Measurements from ENCODE around the gene KSR2. TPM values are rescaled to one million over a fixed set of nuclear protein-coding genes. Genes with fewer than 3 reads are reported as not detected.

KSR2 gene
- total and polyA plus RNA-seq, 2 of the 13 experiments (the other 11 are each of a cell fraction or from before 2014, with no cell fraction given), result 0.02 TPM; not detected in 1

DNA sequence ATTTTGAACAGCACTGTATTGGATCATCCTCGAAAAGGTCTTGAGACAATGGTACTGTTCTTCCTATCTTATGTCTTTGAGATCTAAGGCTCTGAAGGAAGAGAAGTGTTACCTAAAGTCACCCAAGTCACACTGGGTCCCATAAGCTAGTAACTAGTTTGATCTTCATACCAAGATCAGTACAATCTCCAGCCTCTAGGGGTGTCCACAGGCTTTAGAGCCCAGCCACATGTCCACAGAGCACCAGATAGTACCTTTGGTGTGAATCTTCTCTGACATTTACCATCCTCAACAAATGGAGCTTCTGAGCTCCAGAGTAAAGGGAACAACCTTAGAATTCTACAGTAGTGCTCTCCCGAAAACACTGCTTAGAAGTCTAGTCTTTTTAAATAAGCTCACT is 78.7 kb downstream of the KSR2 start:
- Histone ChIP-seq H3K36me3 (replicated peaks in 1 of 2; ENCODE audit: control insufficient read depth in 1 of 2, insufficient read depth in 2 of 2, low read length in 2 of 2) (no peaks in the 10 kb centered on the region), H3K9me3 (ENCODE audit: low read length) (no peaks in the 10 kb centered on the region), H4K20me1 (ENCODE audit: insufficient read depth, low read length) (no peaks in the 10 kb centered on the region), H3K4me1 (ENCODE audit: insufficient read depth, low read length) (no peaks in the 10 kb centered on the region), H3K79me2 (ENCODE audit: insufficient read depth, low read length) (no peaks in the 10 kb centered on the region), H2AFZ (ENCODE audit: low read length) (no peak overlapping the region), H3K9ac (ENCODE audit: insufficient read depth, low read depth, low read length) (no peak overlapping the region), H3K4me3 (replicated peaks in 1 of 3; ENCODE audit: insufficient read depth in 1 of 3, low read depth in 2 of 3, low read length in 3 of 3) (no peak overlapping the region), H3K4me2 (ENCODE audit: low read depth, low read length) (no peak overlapping the region), H3K27me3 (ENCODE audit: control insufficient read depth in 1 of 2, insufficient read depth in 2 of 2, low read length in 2 of 2) (no peaks in the 10 kb centered on the region; a peak in 1 of 5 replicates), H3K27ac (ENCODE audit: extremely low read length, insufficient read depth, low read length) (no peak overlapping the region)
- intact Hi-C loops (cut with micrococcal nuclease; ENCODE audit: unreplicated experiment) (no loop called here), in situ Hi-C loops (cut with HindIII; ENCODE audit: extremely low pct_ligation_motif_present, low pct_unique_long_range_greater_than_20kb) (no loop called here)
- ATAC-seq (peak; percentile 88), FAIRE-seq (peak; percentile 61), DNase-seq (ENCODE audit: low spot score) (no peak)
- no TSS peak for BruUV-seq (replicated peaks)
- 0% methylated on average over 2 of the region's 2 CpGs for WGBS (ENCODE audit: low lambda C conversion rate)
- ChIA-PET POLR2A (no interaction called here), CTCF (ENCODE audit: low intra/inter-chr PET ratio, low total read pairs) (no interaction called here)
- TF ChIP-seq KIAA2018 (CRISPR knock-in tag; IDR thresholded peaks at IDR 0.05; ENCODE audit: borderline replicate concordance), result no peak
- no peak for TF ChIP-seq ATF2 (CRISPR knock-in tag; IDR thresholded peaks at IDR 0.05)
- TF ChIP-seq LCORL (IDR thresholded peaks at IDR 0.05), result no peak
- TF ChIP-seq LCORL (CRISPR knock-in tag; IDR thresholded peaks at IDR 0.05), result no peak
- no peak for TF ChIP-seq ZMAT3 (CRISPR knock-in tag; conservative IDR thresholded peaks at IDR 0.05)
- no peak for TF ChIP-seq HDAC2 (CRISPR knock-in tag; IDR thresholded peaks at IDR 0.05)
- no peak for TF ChIP-seq RBM39 (IDR thresholded peaks at IDR 0.05; ENCODE audit: low read depth, low read length, poor library complexity, severe bottlenecking)
- TF ChIP-seq, protein P1, sequence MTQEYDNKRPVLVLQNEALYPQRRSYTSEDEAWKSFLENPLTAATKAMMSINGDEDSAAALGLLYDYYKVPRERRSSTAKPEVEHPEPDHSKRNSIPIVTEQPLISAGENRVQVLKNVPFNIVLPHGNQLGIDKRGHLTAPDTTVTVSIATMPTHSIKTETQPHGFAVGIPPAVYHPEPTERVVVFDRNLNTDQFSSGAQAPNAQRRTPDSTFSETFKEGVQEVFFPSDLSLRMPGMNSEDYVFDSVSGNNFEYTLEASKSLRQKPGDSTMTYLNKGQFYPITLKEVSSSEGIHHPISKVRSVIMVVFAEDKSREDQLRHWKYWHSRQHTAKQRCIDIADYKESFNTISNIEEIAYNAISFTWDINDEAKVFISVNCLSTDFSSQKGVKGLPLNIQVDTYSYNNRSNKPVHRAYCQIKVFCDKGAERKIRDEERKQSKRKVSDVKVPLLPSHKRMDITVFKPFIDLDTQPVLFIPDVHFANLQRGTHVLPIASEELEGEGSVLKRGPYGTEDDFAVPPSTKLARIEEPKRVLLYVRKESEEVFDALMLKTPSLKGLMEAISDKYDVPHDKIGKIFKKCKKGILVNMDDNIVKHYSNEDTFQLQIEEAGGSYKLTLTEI (CRISPR knock-in tag; conservative IDR thresholded peaks at IDR 0.05), result no peak
- no peak for TF ChIP-seq CAMTA2 (CRISPR knock-in tag; IDR thresholded peaks at IDR 0.05; ENCODE audit: borderline replicate concordance)
- no peak for TF ChIP-seq DMTF1 (CRISPR knock-in tag; IDR thresholded peaks at IDR 0.05)
- TF ChIP-seq KAT2B (IDR thresholded peaks at IDR 0.05; ENCODE audit: borderline replicate concordance, low read depth, low read length), result no peak

Data from HepG2 (cell line).